Stimulated activated CD8-positive, alpha-beta memory T cell treated with anti-CD3 and anti-CD28 coated beads, Interleukin-4, amount 100 ng/mL, for 4 hours (primary cell): Measurements from ENCODE around the gene ATP11B.

Source experiments
- DNase-seq, 2 donors: peaks; one replicate each; pipeline ENCODE4 v3.0.0-alpha.2; 2020; ENCODE audit warnings: low read depth in 2 of 2, low spot score in 1 of 2

Gene ATP11B

DNA sequence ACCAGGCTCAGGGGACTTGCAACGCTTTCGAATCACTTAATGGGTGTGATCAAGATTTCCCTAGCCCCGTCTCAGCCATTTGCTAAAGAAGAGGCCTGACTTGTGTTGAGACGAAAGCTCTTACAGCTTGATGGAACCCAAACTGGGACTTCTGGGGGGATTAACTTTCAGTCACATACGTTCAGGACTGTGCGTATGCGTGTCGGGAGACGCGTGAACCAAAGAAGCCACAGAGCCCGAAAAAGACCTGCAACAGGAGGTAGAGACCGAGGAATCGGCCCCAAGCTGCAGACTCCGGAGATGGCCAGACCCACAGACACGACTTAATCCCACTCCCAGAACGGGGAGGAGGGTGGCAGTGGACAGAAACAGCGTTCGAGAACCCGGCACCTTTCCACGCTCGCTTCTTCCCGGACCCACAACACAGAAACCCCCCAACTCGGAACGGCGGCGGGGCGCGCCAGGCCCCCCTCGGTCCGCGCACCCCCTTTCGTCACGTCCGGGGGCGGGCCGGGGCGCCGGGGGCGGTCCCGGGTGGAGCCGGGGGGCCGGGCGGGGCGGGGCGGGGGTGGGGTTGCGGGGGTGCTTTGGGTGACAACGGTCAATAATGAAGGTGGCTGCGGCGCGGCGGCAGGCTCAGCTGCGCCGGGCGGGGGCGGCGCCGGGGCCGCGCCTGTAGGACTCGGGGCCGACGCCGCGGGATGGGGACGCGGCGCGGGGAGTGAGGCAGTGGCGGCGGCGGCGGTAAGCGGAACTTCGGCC, at the start of gene ATP11B:
Gene ATP11B (plus strand): TSS at position 604 of the 762 bp plus-strand sequence. CDS start 256 bp downstream, outside the sequence.
- peak; percentile 52 to 53 for DNase-seq

DNA sequence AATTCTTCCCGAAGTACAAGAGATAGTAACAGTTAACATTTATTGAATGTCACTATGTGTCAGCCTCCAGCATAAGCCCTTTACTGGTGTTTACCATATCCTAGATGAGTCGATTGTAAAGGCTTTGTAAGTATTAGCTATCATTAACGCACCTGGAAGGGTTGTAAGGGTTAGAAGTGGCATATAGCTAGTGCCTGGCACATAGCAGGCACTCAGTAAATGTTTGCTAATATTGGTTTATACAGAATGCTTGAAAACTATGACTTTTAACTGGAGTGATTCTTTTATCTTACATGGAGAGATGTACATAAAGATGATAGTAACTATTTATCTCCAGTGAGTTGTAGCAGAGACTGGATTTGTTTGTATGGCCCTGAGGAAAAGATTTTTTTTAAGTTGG, 46.3 kb upstream of the ATP11B start:
- no peak for DNase-seq

DNA sequence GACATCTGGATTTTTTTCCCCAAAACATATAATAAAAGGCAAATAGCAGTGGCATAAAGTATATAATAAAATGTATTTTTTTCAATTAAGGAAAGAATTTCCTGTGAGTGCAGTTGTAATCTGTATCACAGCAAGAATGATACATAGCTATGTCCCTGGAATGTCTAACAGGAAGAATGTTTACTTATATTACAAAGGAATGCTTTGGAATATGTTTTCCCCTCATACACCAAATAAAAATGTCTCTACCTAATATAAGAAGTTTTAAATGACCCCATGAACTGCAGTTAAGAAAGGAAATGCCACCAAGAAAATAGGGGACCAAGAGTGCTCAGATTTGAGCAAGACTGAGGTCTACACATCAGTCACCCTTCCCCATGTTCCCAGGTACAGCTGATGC, 38.0 kb upstream of the ATP11B start:
- DNase-seq = no peak

DNA sequence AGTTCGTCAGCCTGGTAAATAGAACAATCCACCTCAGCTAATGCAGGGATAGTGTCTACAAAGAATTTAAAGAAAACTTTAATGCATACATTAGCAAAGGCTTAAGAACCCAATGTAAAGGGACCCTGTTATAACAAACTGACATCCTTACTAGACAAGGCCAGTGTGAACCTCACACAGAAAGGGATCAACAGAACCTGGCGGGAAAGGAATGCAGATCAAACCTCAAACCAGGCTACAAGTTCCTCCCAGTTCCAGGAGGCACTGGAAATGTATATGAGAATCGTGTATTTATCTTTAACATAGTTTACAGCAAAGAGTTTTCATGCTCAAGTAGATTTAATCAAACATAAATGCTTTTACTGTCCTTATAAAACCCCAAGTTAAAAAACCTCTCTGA, 37.6 kb upstream of the ATP11B start:
- no peak for DNase-seq

DNA sequence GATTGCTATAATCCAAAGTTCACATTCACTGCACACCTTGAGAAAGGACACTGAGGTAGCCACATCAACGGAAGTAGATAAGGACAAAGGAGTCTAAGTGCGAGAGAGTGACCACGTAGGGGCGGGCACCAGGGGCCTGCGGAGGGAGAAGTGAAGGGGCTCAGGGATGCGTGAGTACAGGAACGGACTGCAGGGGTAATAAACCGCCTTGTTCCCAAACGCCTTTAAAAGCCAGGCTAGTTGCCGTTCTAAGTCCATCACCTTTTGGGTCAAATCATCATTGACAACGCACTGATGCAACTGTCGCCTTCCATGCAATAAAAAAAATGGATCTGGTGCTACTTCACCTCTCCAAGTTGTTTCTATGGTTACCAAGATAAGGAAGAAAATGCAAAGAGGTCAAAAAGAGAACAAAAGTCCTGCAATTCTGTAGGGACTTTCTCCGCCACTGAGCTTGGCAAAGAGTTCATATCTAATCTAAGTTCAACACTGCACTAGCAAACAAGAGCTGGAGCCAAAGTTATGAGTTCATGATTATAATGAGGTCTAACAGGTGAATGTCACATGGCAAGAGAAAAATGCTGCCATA, 32.6 kb upstream of the ATP11B start:
- DNase-seq = no peak

DNA sequence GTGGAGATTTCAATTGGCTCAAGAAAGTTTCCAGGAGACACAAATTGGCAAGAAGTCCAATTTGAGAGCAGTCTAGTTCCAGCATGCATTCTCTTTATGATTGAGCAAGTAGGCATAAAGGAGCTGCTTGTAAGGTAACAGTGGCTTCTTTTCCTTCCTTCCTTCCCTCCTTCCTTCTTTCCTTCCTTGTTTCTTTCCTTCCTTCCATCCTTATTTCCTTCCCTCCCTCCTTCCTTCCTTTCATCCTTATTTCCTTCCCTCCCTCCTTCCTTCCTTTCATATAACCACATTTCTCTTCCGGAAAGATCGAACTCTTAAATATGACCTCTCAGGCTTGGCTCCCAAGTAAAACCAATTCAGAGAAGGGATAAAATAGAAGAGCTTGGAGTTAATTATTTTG, 29.4 kb upstream of the ATP11B start:
- DNase-seq = no peak

DNA sequence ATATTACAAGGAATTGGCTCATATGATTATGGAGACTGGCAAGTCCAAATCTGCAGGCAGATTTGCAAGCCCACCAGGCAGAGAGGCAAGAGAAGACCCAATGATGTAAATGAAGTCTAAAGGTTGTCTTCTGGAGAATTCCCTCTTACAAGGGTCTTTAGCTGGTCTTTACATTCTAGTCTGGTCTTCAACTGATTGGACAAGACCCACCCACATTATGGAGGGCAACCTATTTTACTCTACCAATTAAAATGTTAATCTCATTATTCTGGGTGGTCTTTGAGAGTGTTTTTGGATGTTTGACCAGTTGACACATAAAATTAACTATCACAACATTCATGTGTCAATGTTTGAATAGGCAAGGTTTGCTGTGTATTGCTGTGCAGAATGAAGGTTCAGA, 28.0 kb upstream of the ATP11B start:
- no peak for DNase-seq

DNA sequence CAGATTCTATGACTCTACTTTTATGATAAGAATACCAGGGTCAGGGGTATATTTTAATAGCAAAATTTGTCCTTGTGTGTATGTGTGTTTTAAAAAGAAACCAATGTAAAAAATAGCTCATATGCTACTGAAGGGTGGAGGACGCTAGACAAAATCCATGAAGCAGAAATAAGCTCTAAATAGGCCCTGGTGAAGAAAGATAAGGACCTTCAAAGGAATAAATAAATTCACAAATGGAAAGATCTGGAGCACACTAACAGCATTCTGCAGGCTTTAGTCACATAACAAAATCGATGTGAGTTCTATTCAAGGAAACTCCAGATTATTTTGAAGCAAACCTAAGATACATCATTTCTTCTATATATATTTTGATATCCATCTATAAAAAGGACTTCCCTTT, 27.2 kb upstream of the ATP11B start:
- no peak for DNase-seq

DNA sequence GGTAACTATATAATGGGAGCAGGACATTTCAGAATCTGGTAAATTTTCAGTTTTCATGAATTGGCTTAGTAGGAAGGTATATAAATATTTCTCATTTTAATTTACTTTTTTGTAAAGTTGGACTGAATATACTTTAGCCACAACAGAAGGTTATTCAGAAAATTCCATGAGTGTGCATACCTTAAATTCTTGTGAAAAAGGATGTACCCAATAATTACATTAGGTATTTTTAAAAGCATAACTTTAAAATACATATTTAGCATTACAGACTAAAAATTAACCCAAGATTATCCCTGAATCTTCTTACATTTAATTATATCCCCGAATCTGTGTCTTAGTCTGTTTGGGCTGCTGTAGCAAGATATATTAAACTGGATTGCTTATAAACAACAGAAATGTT, 24.9 kb upstream of the ATP11B start:
- DNase-seq = no peak

DNA sequence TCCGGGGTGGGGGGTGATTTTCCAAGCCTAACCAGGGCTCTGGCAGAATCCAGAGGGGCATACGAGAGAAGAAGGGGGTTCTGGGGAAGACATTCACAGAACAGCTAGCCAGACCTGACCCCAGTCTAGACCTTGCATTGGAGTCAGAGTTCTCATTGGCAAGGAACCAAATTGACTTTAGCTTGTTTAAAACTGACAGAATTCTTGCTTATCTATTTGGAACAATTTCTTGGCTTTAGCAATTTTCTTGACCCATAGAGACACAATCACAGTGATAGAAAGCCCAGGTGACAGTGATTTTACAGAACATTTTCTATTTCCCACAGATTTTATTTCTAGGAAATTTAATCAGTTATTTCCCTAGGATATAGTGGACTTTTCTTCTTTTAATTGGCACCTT, 23.6 kb upstream of the ATP11B start:
- DNase-seq = no peak

DNA sequence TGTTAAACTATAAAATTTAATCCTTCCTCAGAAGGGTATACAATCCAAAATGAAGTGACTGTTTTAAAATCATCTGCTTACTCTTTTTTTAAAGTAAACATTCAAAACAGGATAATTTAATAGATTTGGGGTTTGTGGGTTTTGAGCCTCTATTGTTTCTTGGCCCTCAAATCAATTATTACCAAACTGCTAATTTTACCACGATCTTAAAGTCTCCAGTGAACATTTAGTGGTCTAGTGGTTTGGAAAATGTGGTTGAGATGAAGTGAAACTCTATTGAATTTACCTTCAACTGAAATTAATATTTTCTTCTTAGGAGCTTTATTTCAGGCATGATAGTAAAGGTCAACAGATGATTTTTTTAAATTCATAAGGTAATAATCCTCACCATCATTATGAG, 11.2 kb upstream of the ATP11B start:
- DNase-seq = no peak

DNA sequence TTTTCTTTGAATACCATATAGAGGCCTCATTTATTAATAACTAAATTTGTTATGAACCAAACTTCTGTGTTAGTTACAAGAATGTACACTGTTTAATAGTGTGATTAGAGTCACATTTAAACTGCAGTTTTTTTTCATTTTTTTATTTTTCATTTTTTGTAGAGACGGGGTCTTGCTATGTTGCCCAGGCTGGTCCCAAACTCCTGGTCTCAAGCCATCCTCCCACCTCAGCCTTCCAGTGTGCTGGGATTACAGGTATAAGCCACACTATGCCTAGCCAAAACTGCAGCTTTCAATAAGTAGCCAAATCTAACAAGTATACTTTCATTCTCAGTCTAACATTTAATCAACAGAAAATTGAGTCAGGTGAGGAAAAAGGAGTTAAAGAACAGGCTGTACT, 10.2 kb upstream of the ATP11B start:
- no peak for DNase-seq

DNA sequence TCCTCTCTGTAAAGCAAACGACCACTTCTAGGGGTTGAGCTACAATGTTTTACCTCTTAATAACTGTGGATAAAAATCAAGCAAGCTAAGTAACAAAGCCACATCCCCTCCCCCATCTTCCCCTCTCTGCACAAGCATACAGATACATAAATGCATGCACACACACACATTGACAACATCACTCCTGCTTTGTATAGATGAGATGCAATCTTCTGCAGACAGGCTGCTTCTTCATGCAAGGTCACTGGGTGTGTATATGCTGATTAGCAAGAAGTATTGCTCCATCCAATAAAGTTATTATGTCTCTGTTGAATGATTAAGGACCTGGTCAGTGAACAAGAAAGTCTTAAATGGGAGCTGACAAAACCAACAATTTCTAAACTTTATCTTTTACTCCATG, 8.8 kb upstream of the ATP11B start:
- DNase-seq = no peak

DNA sequence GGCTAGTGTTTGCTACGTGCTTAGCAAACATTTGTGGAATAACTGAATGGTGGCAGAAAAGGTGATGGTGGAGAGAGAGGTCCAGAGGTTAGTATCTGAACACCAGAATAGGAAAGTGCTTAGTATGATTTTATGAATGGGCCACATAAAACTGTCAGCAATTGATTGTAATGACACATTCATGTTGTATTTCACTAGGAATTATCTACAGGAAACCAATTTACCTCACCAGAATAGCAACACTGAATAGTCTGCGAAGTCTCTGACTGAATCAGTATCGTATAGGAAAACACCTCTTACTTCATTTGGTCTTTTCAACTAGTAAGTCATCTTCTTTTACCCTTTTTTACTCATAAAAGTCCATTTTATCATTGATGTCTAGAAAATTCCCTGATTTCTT, 8.2 kb upstream of the ATP11B start:
- DNase-seq = no peak

DNA sequence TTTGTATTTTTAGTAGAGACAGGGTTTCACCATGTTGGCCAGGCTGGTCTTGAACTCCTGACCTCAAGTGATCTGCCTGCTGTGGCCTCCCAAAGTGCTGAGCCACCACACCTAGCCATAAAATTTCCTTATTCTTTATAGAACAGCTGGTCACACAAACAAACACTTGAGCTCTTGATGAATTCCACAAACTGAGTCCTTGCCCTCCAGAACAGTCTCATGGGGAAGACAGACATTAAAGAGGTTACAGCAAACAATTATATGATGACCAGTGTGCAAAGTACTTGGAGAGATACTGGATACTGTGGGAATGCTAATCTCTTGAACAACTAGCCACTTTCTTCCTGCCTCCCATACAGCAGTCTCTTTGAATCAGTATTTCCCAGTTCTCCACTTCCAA, 7.5 kb upstream of the ATP11B start:
- no peak for DNase-seq

DNA sequence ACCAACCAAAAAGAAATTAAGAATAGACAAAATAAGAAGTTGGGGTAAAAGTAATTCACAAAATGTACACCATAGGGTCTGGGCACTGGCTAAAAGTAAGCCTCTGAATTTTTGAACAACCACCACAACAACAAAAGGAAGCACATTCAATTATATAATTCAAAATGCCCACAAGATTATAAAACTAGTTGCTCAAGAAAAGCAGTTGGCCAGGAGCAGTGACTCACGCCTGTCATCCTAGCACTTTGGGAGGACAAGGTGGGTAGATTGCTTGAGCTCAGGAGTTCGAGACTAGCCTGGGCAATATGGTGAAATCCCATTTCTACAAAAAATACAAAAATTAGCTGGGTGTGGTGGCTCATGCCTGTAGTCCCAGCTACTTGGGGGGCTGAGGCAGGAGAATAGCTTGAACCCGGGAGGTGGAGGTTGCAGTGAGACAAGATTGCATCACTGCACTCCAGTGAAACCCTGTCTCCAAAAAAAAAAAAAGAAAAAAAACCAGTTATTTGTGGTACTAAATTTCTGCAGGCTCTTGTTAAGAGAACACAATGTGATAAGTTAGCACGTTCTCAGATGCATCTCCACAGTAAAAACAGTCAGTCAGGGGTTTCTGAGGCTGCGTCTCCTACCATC, 6.6 kb upstream of the ATP11B start:
- no peak for DNase-seq

DNA sequence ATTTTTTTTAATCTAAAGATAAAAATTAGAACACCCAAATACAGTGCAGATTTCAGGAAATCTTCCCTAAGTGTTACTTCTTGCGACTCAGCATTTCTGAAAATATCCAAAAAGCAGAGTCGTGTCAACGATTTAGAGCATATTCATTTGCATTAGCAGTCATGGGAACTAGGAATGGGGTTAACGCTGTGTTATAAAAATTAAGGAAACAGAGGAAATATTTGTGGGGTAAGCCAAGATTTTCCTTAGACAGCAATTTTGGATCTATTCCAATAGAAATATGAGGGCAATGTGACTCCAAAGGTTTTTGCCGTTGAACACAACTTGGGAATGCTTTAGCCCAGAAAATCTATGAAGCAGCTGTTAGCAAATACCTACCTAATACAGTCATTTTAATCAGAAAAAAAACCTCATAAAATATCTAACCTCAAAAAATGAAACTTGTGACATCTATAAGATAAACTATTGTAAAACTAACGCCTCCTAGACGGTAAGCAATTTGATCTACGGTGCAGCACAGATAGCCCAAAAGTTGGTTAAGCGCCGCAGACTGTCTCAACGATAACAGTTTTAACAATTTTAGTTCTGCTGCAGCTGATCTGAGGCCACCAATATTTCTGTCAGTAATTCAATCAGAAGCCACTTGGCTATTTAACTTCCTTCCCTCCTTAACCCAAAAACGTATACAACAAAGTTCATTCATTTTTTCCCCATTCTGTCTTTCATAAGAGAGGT, 5.8 kb upstream of the ATP11B start:
- DNase-seq = no peak

DNA sequence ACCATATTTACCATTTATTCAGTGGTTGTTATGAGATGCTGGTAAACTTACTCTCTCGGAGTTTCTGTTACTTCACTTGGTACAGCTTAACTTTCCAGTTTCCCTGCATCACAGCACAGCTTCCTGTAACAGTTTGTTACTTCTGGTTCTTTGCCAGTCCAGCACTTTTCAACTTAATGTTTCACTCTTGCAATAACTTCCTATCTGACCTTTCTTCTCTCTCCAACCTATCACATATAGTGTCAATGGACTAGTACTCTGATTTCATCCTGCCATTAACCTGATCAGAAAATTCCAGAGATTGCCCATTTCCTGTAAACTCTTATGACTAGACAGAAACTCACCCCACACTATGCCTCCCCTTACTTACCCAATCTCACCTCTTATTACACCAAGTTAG, 3.9 kb upstream of the ATP11B start:
- no peak for DNase-seq

DNA sequence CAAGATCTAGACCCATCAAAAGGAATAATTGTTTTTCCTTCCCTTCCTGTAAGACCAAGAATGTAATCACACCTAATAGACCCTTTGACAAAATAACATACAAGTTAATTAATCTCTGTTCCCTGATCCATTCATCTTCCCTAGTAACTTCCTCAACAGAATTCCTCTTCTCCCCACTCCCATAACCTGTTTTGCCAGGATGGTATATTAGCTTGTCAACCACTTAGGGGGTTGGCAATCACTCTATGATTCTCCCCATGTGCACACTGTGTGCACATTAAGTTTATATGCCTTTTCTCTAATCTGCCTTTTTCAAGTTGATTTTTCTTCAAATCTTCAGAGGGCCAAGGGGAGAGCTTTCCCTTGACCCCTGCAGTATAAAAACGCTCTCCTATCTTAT, 2.7 kb upstream of the ATP11B start:
- no peak for DNase-seq

DNA sequence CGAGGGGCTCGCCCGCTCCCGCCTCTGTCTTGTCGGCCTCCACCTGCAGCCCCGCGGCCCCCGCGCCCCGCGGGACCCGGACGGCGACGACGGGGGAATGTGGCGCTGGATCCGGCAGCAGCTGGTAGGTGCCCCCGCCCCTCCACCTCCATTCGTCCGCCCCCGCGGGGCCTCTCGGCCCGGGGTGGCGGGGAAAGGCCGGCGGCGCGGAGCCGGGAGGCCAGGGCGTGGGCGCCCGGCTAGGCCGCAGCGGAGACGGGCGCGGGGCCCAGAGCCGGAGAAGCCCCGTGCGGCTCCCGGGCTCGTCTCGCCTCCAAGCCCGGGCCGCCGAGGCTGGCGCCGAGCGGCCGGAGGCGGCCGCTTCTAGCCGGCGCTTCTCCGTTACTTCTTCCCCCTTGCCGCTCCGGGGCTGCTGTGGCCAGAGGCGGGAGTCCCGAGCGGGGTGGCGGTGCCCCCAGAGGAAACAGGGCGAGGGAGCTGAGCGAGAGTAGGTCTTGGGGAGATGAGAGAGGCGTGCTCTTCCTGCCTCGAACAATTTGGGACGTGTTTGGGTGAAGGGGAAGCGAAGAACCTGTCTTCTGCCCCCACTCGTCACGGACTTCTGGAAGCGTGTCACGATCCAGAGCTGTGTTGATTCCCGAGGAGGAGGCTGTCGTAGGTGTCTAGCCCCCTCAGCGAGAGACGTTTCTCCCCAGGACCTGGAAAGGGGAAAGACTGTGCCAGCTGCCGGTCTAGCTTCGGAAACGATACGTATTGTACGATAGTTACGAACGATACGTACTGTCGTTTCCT, 555 bp downstream of the ATP11B start:
- peak; percentile 16 to 40 for DNase-seq
